Activated CD8-positive, alpha-beta memory T cell treated with anti-CD3 and anti-CD28 coated beads, Interleukin-2, amount 50 U/mL, for 1 hour (primary cell): ENCODE measurements around the gene STAT5A.

Source experiments
- DNase-seq: peaks from one replicate; pipeline ENCODE4 v3.0.0-alpha.2; 2020; ENCODE audit errors: extremely low read depth

Gene STAT5A

GRCh38 chr17:42268236-42268635, 20.1 kb upstream of the STAT5A start:
- no peak for DNase-seq

- DNase-seq: no peak
These were observed 18.1 kb upstream of the STAT5A start for GRCh38 chr17:42270170-42270535.

GRCh38 chr17:42270596-42270995, 17.7 kb upstream of the STAT5A start:
- DNase-seq: no peak

- no peak for DNase-seq
These were observed 17.1 kb upstream of the STAT5A start for GRCh38 chr17:42271006-42271778.

- DNase-seq: no peak
These were observed 16.6 kb upstream of the STAT5A start for GRCh38 chr17:42271779-42272035.

GRCh38 chr17:42272162-42272907, 16.0 kb upstream of the STAT5A start:
- no peak for DNase-seq

- DNase-seq: no peak
These were observed 14.6 kb upstream of the STAT5A start for GRCh38 chr17:42273474-42274252.

- no peak for DNase-seq
These were observed 14.1 kb upstream of the STAT5A start for GRCh38 chr17:42274253-42274542.

- DNase-seq: no peak
These were observed 13.3 kb upstream of the STAT5A start for GRCh38 chr17:42274812-42275526.

GRCh38 chr17:42275527-42276358, 12.6 kb upstream of the STAT5A start:
- no peak for DNase-seq

GRCh38 chr17:42276359-42276608, 12.0 kb upstream of the STAT5A start, which contains the start of gene STAT5B:
Gene STAT5B (minus strand): TSS chr17:42276391. CDS start chr17:42232127, 44,264 bp downstream.
- no peak for DNase-seq

GRCh38 chr17:42276609-42277341, 11.5 kb upstream of the STAT5A start:
- DNase-seq: no peak

- no peak for DNase-seq
These were observed 11.0 kb upstream of the STAT5A start for GRCh38 chr17:42277342-42277712.

- no peak for DNase-seq
These were observed 8.3 kb upstream of the STAT5A start for GRCh38 chr17:42279776-42280630.

- no peak for DNase-seq
These were observed 6.7 kb upstream of the STAT5A start for GRCh38 chr17:42281571-42282096.

GRCh38 chr17:42282478-42283080, 5.7 kb upstream of the STAT5A start:
- no peak for DNase-seq

- DNase-seq: no peak
These were observed 4.9 kb upstream of the STAT5A start for GRCh38 chr17:42283241-42284023.

GRCh38 chr17:42284024-42284369, 4.3 kb upstream of the STAT5A start:
- no peak for DNase-seq

GRCh38 chr17:42284566-42284965, 3.7 kb upstream of the STAT5A start:
- no peak for DNase-seq
